ENCODE data around the gene PPP1R27.

Gene PPP1R27

DNA sequence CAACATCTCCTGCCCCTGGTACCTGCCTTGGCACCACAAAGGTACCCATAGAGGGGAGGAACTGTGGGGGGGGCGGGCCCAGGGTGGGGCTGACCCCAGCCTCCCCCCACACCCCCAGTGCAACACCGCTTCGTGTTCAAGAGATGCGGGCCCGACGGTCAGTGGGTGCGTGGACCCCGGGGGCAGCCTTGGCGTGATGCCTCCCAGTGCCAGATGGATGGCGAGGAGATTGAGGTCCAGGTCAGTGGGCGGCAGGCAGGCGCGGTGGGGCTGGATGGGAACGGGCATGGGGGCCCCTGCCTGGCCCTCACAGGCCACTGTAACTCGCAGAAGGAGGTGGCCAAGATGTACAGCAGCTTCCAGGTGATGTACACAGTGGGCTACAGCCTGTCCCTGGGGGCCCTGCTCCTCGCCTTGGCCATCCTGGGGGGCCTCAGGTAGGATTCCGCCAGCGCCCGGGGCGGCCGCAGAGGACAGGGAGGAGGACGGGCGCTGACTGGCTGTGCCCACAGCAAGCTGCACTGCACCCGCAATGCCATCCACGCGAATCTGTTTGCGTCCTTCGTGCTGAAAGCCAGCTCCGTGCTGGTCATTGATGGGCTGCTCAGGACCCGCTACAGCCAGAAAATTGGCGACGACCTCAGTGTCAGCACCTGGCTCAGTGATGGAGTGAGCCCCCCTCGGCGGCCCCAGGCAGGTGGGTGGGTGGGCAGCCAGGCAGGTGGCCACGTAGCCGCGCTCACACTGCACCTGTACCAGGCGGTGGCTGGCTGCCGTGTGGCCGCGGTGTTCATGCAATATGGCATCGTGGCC is 23.8 kb downstream of the PPP1R27 start:
- Mint-ChIP-seq H3K4me3 (no peak overlapping the region), H3K27ac (no peak overlapping the region)

DNA sequence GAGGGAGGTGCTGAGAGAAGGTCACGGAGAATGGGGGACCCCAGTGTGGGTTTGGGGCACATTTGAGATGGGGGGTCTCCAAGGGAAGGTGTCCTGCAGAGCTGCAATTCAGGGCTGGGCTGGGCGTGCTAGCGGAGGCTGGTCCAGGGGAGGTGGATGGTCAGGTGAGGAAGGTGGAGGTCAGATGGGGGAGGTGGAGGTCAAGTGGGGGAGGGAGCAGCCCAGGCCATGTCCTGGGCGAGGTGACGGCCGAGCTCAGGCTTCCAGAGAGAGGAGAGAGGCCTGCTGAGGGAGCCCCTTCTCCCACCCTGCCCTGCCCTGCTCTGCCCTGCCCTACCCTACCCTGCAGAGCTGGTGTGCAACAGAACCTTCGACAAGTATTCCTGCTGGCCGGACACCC is 24.4 kb downstream of the PPP1R27 start:
- TF ChIP-seq, protein P1, sequence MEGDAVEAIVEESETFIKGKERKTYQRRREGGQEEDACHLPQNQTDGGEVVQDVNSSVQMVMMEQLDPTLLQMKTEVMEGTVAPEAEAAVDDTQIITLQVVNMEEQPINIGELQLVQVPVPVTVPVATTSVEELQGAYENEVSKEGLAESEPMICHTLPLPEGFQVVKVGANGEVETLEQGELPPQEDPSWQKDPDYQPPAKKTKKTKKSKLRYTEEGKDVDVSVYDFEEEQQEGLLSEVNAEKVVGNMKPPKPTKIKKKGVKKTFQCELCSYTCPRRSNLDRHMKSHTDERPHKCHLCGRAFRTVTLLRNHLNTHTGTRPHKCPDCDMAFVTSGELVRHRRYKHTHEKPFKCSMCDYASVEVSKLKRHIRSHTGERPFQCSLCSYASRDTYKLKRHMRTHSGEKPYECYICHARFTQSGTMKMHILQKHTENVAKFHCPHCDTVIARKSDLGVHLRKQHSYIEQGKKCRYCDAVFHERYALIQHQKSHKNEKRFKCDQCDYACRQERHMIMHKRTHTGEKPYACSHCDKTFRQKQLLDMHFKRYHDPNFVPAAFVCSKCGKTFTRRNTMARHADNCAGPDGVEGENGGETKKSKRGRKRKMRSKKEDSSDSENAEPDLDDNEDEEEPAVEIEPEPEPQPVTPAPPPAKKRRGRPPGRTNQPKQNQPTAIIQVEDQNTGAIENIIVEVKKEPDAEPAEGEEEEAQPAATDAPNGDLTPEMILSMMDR (IDR thresholded peaks at IDR 0.05; ENCODE audit: unreplicated experiment in 3 of 3): no peak
- peaks cover 7% of the 10 kb centered on the region for H3K36me3 Mint-ChIP-seq (ENCODE audit: low read depth)
- no peaks in the 10 kb centered on the region for H3K9me3 Mint-ChIP-seq
- peaks cover 45% of the 10 kb centered on the region for H3K27me3 Mint-ChIP-seq (ENCODE audit: low read depth)
- no peaks in the 10 kb centered on the region for H3K4me1 Mint-ChIP-seq
- H3K4me3 Mint-ChIP-seq: no peak overlapping the region
- H3K27ac Mint-ChIP-seq: no peak overlapping the region

More for the DNA sequence above, 23.8 kb downstream of the PPP1R27 start:
- no peaks in the 10 kb centered on the region for H3K9me3 Mint-ChIP-seq
- peaks cover 40% of the 10 kb centered on the region for H3K27me3 Mint-ChIP-seq (ENCODE audit: low read depth)
- peaks cover 7% of the 10 kb centered on the region for H3K36me3 Mint-ChIP-seq (ENCODE audit: low read depth)
- TF ChIP-seq, protein P1 (IDR thresholded peaks at IDR 0.05; ENCODE audit: unreplicated experiment in 3 of 3): no peak
- H3K4me1 Mint-ChIP-seq: no peaks in the 10 kb centered on the region

DNA sequence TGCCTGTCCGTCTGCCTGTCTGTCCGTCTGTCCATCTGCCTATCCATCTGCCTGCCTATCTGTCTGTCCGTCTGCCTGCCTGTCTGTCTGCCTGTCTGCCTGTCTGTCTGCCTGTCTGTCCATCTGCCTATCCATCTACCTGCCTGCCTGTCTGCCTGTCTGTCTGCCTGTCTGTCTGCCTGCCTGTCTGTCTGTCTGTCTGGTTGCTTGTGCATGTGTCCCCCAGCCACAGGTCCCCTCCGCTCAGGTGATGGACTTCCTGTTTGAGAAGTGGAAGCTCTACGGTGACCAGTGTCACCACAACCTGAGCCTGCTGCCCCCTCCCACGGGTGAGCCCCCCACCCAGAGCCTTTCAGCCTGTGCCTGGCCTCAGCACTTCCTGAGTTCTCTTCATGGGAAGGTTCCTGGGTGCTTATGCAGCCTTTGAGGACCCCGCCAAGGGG is 25.3 kb downstream of the PPP1R27 start:
- H3K27me3 Mint-ChIP-seq (ENCODE audit: low read depth): peaks cover 50% of the 10 kb centered on the region
- no peaks in the 10 kb centered on the region for H3K4me1 Mint-ChIP-seq
- TF ChIP-seq, protein P1 (IDR thresholded peaks at IDR 0.05; ENCODE audit: unreplicated experiment in 3 of 3): no peak
- H3K36me3 Mint-ChIP-seq (ENCODE audit: low read depth): peaks cover 7% of the 10 kb centered on the region
- no peak overlapping the region for H3K4me3 Mint-ChIP-seq
- H3K27ac Mint-ChIP-seq: no peak overlapping the region
- H3K9me3 Mint-ChIP-seq: no peaks in the 10 kb centered on the region

DNA sequence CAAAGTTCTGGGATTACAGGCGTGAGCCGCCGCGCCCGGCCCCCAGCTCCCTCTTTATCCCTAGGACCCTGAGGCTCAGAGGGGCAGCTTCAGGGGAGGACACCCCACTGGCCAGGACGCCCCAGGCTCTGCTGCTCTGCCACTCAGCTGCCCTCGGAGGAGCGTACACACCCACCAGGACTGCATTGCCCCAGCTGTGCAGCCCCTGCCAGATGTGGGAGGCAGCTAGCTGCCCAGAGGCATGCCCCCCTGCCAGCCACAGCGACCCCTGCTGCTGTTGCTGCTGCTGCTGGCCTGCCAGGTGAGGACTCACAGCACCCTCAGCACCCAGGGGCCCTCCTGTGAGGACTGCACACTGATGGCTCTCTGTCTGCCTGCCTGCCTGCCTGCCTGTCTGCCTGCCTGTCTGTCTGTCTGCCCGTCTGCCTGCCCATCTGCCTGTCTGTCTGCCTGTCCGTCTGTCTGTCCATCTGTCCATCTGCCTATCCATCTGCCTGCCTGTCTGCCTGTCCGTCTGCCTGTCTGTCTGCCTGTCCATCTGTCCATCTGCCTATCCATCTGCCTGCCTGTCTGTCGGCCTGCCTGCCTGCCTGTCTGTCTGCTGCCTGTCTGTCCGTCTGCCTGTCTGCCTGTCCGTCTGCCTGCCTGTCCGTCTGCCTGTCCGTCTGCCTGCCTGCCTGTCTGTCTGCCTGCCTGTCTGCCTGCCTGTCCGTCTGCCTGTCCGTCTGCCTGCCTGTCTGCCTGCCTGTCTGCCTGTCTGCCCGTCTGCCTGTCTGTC is 25.9 kb downstream of the PPP1R27 start:
- Mint-ChIP-seq H3K36me3 (ENCODE audit: low read depth) (peaks cover 7% of the 10 kb centered on the region), H3K27ac (no peak overlapping the region), H3K4me3 (peak overlapping the region in 1 of 3 experiments; percentile 8), H3K4me1 (no peaks in the 10 kb centered on the region), H3K9me3 (no peaks in the 10 kb centered on the region), H3K27me3 (ENCODE audit: low read depth) (peaks cover 50% of the 10 kb centered on the region)
- TF ChIP-seq, protein P1 (IDR thresholded peaks at IDR 0.05; ENCODE audit: unreplicated experiment in 3 of 3): no peak

DNA sequence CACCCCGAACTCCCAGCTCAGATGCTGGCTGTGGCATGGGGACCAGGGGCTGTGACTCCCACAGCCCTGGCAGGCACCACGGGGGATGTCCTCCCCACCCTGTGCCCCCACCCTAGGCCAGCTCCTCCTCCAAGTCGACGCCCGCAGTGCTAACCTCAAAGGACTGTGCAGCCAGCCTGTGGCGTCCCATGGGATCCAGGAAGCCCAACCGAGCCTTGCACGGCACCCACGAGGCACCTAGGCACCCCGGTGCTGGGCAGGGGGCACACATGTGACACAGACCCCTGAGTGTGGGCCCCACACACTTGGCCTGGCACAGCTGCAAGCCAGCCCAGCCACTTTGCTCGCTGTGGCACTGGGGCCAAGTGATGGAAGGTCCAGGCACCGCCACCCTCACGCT is 27.0 kb downstream of the PPP1R27 start:
- H3K4me1 Mint-ChIP-seq: no peaks in the 10 kb centered on the region
- H3K9me3 Mint-ChIP-seq: no peaks in the 10 kb centered on the region
- H3K27ac Mint-ChIP-seq: no peak overlapping the region
- H3K27me3 Mint-ChIP-seq (ENCODE audit: low read depth): peaks cover 61% of the 10 kb centered on the region
- TF ChIP-seq, protein P1 (IDR thresholded peaks at IDR 0.05; ENCODE audit: unreplicated experiment in 3 of 3): no peak
- no peak overlapping the region for H3K4me3 Mint-ChIP-seq
- H3K36me3 Mint-ChIP-seq (ENCODE audit: low read depth): peaks cover 7% of the 10 kb centered on the region
